Stimulated activated naive CD8-positive, alpha-beta T cell treated with anti-CD3 and anti-CD28 coated beads, Interleukin-15, amount 100 ng/mL, for 72 hours (primary cell): ENCODE data around the gene TMEM86A.

Source experiments
- ATAC-seq: fragments of 150-1000 bp; cut with Tn5 transposase; 2 replicates; pipeline ENCODE4 v1.10.0; 2021; ENCODE audit warnings: mild to moderate bottlenecking, moderate library complexity
- DNase-seq, 2 donors: peaks; one replicate each; pipeline ENCODE4 v3.0.0; 2021 to 2022
- H3K27ac Mint-ChIP-seq, 2 donors: one replicate each; pipeline ENCODE4 v1.8.0; 2022; ENCODE audit warnings: mild to moderate bottlenecking in 2 of 2, mixed read lengths in 2 of 2, moderate library complexity in 2 of 2
- H3K27me3 Mint-ChIP-seq: one replicate; pipeline ENCODE4 v1.8.0; 2022; ENCODE audit warnings: mixed read lengths
- H3K4me1 Mint-ChIP-seq: one replicate; pipeline ENCODE4 v1.8.0; 2022; ENCODE audit warnings: mild to moderate bottlenecking, mixed read lengths
- H3K4me3 Mint-ChIP-seq, 2 donors: one replicate each; pipeline ENCODE4 v1.8.0; 2022; ENCODE audit warnings: mild to moderate bottlenecking in 2 of 2, mixed read lengths in 2 of 2, moderate library complexity in 1 of 2
- H3K9me3 Mint-ChIP-seq, 2 donors: one replicate each; pipeline ENCODE4 v1.8.0; 2022; ENCODE audit warnings: mixed read lengths in 2 of 2

TMEM86A gene

GRCh38 chr11:18749681-18750319 lies 51.2 kb downstream of the TMEM86A start:
- Mint-ChIP-seq H3K27me3 (peaks cover 7% of the 10 kb centered on the region), H3K4me3 (no peak overlapping the region), H3K9me3 (no peaks in the 10 kb centered on the region), H3K27ac (peak overlapping the region in 1 of 2 donors; percentile 66), H3K4me1 (peaks cover 8% of the 10 kb centered on the region)
- ATAC-seq (no peak), DNase-seq (no peak)

- peak overlapping the region in 1 of 2 donors; percentile 54 for H3K27ac Mint-ChIP-seq
- H3K4me1 Mint-ChIP-seq: peaks cover 8% of the 10 kb centered on the region
- no peaks in the 10 kb centered on the region for H3K9me3 Mint-ChIP-seq
These were observed 52.4 kb downstream of the TMEM86A start for GRCh38 chr11:18750944-18751343.

GRCh38 chr11:18752502-18752901 lies 53.9 kb downstream of the TMEM86A start:
- peaks cover 7% of the 10 kb centered on the region for H3K27me3 Mint-ChIP-seq
- no peak overlapping the region for H3K4me3 Mint-ChIP-seq
- no peaks in the 10 kb centered on the region for H3K9me3 Mint-ChIP-seq
- ATAC-seq (no peak), DNase-seq (no peak)
- no peak overlapping the region for H3K27ac Mint-ChIP-seq
- H3K4me1 Mint-ChIP-seq: peaks cover 8% of the 10 kb centered on the region

More at GRCh38 chr11:18750944-18751343, 52.4 kb downstream of the TMEM86A start:
- ATAC-seq (no peak), DNase-seq (no peak)
- Mint-ChIP-seq H3K27me3 (peaks cover 7% of the 10 kb centered on the region), H3K4me3 (no peak overlapping the region)

- H3K27ac Mint-ChIP-seq: no peak overlapping the region
- no peaks in the 10 kb centered on the region for H3K9me3 Mint-ChIP-seq
- no peak overlapping the region for H3K4me3 Mint-ChIP-seq
- H3K4me1 Mint-ChIP-seq: peaks cover 8% of the 10 kb centered on the region
- ATAC-seq: peak; percentile 80
- H3K27me3 Mint-ChIP-seq: peaks cover 7% of the 10 kb centered on the region
- DNase-seq: peak in 1 of 2 donors; percentile 18
These were observed 55.7 kb downstream of the TMEM86A start for GRCh38 chr11:18754308-18754707.
